H54 (cell line): Measurements from ENCODE around the gene C2CD4B.
A peak's percentile ranks its signal among the peaks of the same experiment; 100 is the strongest.

Experiments used
- DNase-seq: peaks from one replicate; pipeline ENCODE4 v3.0.0; 2011; ENCODE audit warnings: low spot score, mixed read lengths; ENCODE audit not compliant: insufficient read length
- FAIRE-seq: peaks from 3 replicates; lab custom pipeline; 2011; peaks lifted over from hg19 to GRCh38; lab: Jason Lieb, UNC
- POLR2A ChIP-seq: IDR thresholded peaks from 2 replicates; pipeline ENCODE4 v1.6.1; 2011; ENCODE audit warnings: low read depth, mild to moderate bottlenecking, low read length

C2CD4B gene

GRCh38 chr15:62141200-62141599 is 23.9 kb downstream of the C2CD4B start:
- DNase-seq (no peak), FAIRE-seq (no peak)
- no peak for TF ChIP-seq POLR2A

GRCh38 chr15:62138124-62138523 is 27.0 kb downstream of the C2CD4B start:
- no peak for FAIRE-seq
- peak; percentile 13 for DNase-seq
- TF ChIP-seq POLR2A: no peak

- TF ChIP-seq POLR2A: no peak
- DNase-seq (no peak), FAIRE-seq (no peak)
These were observed 27.9 kb downstream of the C2CD4B start for GRCh38 chr15:62136911-62137865.

- FAIRE-seq: no peak
- DNase-seq: no peak
- no peak for TF ChIP-seq POLR2A
These were observed 29.5 kb downstream of the C2CD4B start for GRCh38 chr15:62135532-62136134.

GRCh38 chr15:62133141-62133540 is 31.9 kb downstream of the C2CD4B start:
- FAIRE-seq (no peak), DNase-seq (no peak)
- TF ChIP-seq POLR2A: no peak

- TF ChIP-seq POLR2A: no peak
- DNase-seq: no peak
- FAIRE-seq: no peak
These were observed 36.2 kb downstream of the C2CD4B start for GRCh38 chr15:62128916-62129315.

- FAIRE-seq: no peak
- no peak for DNase-seq
- TF ChIP-seq POLR2A: no peak
These were observed 38.7 kb downstream of the C2CD4B start for GRCh38 chr15:62126364-62126763.

GRCh38 chr15:62125773-62126172 is 39.3 kb downstream of the C2CD4B start:
- TF ChIP-seq POLR2A: no peak
- FAIRE-seq (peak; percentile 27), DNase-seq (no peak)

- DNase-seq (no peak), FAIRE-seq (peak; percentile 62)
- no peak for TF ChIP-seq POLR2A
These were observed 40.1 kb downstream of the C2CD4B start for GRCh38 chr15:62124973-62125303.

- DNase-seq (no peak), FAIRE-seq (no peak)
- no peak for TF ChIP-seq POLR2A
These were observed 40.7 kb downstream of the C2CD4B start for GRCh38 chr15:62124176-62124972.

- FAIRE-seq: no peak
- DNase-seq: no peak
- no peak for TF ChIP-seq POLR2A
These were observed 42.8 kb downstream of the C2CD4B start for GRCh38 chr15:62122249-62122648.

- FAIRE-seq: no peak
- no peak for DNase-seq
- TF ChIP-seq POLR2A: no peak
These were observed 43.6 kb downstream of the C2CD4B start for GRCh38 chr15:62121273-62122015.

GRCh38 chr15:62120776-62121175 is 44.3 kb downstream of the C2CD4B start:
- DNase-seq (no peak), FAIRE-seq (no peak)
- TF ChIP-seq POLR2A: no peak
